H1 (cell line): Measurements from ENCODE around the gene PECR. TPM values are rescaled to one million over a fixed set of nuclear protein-coding genes. Genes with fewer than 3 reads are reported as not detected.

ENCODE experiments used
- SIRT6 ChIP-seq: IDR thresholded peaks from one replicate; pipeline ENCODE4 v1.7.1; 2012; ENCODE audit warnings: low read length, inconsistent platforms
- polyA plus RNA-seq, 7 experiments: library from polyadenylated mRNA; depleted of rRNA in 3 of 7; stranded (reverse) in 5 of 7; unstranded in 2 of 7; fragments of >200 nt in 5 of 7; fragments of 200-250 nt in 2 of 7; gene quantifications; 1 replicate in 5 of 7; 2 replicates in 1 of 7; 4 replicates in 1 of 7; pipeline versions ENCODE4 v1.2.1 to v1.2.3, GENCODE V29; 2011 to 2013; ENCODE audit warnings: missing spikeins in 2 of 7, mixed read lengths in 2 of 7
- total RNA-seq: library from RNA; stranded (reverse); fragmentation: NEBNext Ultra II Directional; extraction: Animal tissue kit (Norgen Biotek cat#: 25700); gene quantifications from 2 replicates; pipeline ENCODE4 v1.2.1, GENCODE V29; 2021
- TF ChIP-seq, protein P1 (sequence below): fragments of 300-600 bp; sonication (generic); IDR thresholded peaks from 2 replicates; pipeline ENCODE4 v1.7.1; 2012; ENCODE audit warnings: low read length, moderate library complexity, mild to moderate bottlenecking, inconsistent platforms; ENCODE audit not compliant: insufficient replicate concordance

PECR gene
- total and polyA plus RNA-seq, 2 of the 8 experiments (the other 6 are each of a cell fraction or from before 2014, with no cell fraction given), result 15.9 to 19.2 TPM

DNA sequence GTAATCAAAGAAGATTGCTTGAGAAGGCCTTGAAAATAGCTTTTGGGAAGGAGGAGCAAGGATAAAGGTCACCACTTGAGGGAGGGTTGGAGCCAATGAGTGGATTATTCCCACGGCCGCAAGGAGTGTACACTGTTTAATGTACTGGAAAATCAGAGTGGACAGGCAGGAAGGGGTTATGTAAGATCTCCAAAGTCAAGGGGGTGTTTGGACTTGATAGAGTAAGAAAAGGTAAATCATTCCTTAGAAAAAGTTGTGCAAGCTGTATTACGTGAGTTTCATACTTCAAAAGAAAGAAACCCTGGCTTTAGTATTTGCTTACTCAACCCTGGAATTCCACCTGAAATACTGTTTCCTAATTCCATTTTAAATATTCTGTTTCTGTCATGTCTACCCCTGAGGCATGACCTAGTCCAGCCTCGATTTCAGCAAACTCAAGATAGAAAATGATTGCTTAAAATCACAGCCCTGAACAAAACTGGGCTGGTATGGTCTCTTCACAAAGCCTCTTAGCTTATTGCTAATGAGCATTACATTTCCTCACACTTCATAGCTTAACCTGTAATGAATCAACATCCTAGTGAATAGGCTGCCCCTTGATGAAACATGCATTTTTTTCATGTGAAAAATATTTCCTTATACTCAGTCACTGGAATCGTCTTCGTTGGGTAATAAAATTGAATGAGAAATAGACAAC is 69.3 kb downstream of the PECR start (continued):
- TF ChIP-seq, protein P1, sequence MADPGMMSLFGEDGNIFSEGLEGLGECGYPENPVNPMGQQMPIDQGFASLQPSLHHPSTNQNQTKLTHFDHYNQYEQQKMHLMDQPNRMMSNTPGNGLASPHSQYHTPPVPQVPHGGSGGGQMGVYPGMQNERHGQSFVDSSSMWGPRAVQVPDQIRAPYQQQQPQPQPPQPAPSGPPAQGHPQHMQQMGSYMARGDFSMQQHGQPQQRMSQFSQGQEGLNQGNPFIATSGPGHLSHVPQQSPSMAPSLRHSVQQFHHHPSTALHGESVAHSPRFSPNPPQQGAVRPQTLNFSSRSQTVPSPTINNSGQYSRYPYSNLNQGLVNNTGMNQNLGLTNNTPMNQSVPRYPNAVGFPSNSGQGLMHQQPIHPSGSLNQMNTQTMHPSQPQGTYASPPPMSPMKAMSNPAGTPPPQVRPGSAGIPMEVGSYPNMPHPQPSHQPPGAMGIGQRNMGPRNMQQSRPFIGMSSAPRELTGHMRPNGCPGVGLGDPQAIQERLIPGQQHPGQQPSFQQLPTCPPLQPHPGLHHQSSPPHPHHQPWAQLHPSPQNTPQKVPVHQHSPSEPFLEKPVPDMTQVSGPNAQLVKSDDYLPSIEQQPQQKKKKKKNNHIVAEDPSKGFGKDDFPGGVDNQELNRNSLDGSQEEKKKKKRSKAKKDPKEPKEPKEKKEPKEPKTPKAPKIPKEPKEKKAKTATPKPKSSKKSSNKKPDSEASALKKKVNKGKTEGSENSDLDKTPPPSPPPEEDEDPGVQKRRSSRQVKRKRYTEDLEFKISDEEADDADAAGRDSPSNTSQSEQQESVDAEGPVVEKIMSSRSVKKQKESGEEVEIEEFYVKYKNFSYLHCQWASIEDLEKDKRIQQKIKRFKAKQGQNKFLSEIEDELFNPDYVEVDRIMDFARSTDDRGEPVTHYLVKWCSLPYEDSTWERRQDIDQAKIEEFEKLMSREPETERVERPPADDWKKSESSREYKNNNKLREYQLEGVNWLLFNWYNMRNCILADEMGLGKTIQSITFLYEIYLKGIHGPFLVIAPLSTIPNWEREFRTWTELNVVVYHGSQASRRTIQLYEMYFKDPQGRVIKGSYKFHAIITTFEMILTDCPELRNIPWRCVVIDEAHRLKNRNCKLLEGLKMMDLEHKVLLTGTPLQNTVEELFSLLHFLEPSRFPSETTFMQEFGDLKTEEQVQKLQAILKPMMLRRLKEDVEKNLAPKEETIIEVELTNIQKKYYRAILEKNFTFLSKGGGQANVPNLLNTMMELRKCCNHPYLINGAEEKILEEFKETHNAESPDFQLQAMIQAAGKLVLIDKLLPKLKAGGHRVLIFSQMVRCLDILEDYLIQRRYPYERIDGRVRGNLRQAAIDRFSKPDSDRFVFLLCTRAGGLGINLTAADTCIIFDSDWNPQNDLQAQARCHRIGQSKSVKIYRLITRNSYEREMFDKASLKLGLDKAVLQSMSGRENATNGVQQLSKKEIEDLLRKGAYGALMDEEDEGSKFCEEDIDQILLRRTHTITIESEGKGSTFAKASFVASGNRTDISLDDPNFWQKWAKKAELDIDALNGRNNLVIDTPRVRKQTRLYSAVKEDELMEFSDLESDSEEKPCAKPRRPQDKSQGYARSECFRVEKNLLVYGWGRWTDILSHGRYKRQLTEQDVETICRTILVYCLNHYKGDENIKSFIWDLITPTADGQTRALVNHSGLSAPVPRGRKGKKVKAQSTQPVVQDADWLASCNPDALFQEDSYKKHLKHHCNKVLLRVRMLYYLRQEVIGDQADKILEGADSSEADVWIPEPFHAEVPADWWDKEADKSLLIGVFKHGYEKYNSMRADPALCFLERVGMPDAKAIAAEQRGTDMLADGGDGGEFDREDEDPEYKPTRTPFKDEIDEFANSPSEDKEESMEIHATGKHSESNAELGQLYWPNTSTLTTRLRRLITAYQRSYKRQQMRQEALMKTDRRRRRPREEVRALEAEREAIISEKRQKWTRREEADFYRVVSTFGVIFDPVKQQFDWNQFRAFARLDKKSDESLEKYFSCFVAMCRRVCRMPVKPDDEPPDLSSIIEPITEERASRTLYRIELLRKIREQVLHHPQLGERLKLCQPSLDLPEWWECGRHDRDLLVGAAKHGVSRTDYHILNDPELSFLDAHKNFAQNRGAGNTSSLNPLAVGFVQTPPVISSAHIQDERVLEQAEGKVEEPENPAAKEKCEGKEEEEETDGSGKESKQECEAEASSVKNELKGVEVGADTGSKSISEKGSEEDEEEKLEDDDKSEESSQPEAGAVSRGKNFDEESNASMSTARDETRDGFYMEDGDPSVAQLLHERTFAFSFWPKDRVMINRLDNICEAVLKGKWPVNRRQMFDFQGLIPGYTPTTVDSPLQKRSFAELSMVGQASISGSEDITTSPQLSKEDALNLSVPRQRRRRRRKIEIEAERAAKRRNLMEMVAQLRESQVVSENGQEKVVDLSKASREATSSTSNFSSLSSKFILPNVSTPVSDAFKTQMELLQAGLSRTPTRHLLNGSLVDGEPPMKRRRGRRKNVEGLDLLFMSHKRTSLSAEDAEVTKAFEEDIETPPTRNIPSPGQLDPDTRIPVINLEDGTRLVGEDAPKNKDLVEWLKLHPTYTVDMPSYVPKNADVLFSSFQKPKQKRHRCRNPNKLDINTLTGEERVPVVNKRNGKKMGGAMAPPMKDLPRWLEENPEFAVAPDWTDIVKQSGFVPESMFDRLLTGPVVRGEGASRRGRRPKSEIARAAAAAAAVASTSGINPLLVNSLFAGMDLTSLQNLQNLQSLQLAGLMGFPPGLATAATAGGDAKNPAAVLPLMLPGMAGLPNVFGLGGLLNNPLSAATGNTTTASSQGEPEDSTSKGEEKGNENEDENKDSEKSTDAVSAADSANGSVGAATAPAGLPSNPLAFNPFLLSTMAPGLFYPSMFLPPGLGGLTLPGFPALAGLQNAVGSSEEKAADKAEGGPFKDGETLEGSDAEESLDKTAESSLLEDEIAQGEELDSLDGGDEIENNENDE, result no peak
- no peak for TF ChIP-seq SIRT6
- TF ChIP-seq, all 59 proteins: peak for 0
